ENCODE measurements around the gene PIK3CA. TPM values are rescaled to one million over a fixed set of nuclear protein-coding genes. Genes with fewer than 3 reads are reported as not detected.
"Not testable (repeated sequence)": the region's sequence is repeated elsewhere in the genome, so short reads cannot be mapped to it uniquely, and the experiment has no call there.

PIK3CA gene
- total RNA-seq, 1 donor: 30.2 TPM

DNA sequence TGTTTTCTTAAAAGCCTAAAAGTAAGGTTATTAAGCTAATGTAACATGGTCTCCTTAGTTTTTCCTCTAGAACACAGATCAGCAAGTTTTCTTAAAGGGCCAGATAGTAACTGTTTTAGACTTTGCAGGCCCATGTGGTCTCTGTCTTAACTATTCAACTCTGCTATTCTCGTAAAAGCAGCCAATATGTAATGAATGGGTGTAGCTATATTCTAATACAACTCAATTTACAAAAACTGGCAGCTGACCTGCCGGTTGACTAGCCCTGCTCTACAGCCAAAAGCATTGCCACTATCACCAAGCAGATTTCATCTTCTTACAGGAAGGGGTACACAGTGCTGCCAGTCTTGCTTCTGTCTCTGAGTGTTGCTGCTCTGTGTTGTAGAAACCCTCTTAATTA is 75.4 kb downstream of the PIK3CA start:
- no peak overlapping the region for H3K4me3 ChIP-seq (ENCODE audit: low read depth, low read length)
- TF ChIP-seq, protein P1, sequence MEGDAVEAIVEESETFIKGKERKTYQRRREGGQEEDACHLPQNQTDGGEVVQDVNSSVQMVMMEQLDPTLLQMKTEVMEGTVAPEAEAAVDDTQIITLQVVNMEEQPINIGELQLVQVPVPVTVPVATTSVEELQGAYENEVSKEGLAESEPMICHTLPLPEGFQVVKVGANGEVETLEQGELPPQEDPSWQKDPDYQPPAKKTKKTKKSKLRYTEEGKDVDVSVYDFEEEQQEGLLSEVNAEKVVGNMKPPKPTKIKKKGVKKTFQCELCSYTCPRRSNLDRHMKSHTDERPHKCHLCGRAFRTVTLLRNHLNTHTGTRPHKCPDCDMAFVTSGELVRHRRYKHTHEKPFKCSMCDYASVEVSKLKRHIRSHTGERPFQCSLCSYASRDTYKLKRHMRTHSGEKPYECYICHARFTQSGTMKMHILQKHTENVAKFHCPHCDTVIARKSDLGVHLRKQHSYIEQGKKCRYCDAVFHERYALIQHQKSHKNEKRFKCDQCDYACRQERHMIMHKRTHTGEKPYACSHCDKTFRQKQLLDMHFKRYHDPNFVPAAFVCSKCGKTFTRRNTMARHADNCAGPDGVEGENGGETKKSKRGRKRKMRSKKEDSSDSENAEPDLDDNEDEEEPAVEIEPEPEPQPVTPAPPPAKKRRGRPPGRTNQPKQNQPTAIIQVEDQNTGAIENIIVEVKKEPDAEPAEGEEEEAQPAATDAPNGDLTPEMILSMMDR (IDR thresholded peaks at IDR 0.05; ENCODE audit: insufficient read depth, low read depth, low read length): no peak
- no peak for DNase-seq (ENCODE audit: low read depth)

- H3K4me3 ChIP-seq (ENCODE audit: low read depth, low read length): no peak overlapping the region
- DNase-seq (ENCODE audit: low read depth): no peak
- TF ChIP-seq, protein P1 (IDR thresholded peaks at IDR 0.05; ENCODE audit: insufficient read depth, low read depth, low read length): no peak
Measured at GRCh38 chr3:179224584-179224983, 76.4 kb downstream of the PIK3CA start.

GRCh38 chr3:179227349-179227748 is 79.2 kb downstream of the PIK3CA start:
- no peak overlapping the region for H3K4me3 ChIP-seq (ENCODE audit: low read depth, low read length)
- TF ChIP-seq, protein P1 (IDR thresholded peaks at IDR 0.05; ENCODE audit: insufficient read depth, low read depth, low read length): no peak
- DNase-seq (ENCODE audit: low read depth): no peak

- DNase-seq (ENCODE audit: low read depth): no peak
- TF ChIP-seq, protein P1 (IDR thresholded peaks at IDR 0.05; ENCODE audit: insufficient read depth, low read depth, low read length): no peak
Measured at GRCh38 chr3:179229177-179229576, 81.0 kb downstream of the PIK3CA start.

GRCh38 chr3:179233043-179233442 is 84.9 kb downstream of the PIK3CA start:
- TF ChIP-seq, protein P1 (IDR thresholded peaks at IDR 0.05; ENCODE audit: insufficient read depth, low read depth, low read length): no peak
- no peak overlapping the region for H3K4me3 ChIP-seq (ENCODE audit: low read depth, low read length)
- no peak for DNase-seq (ENCODE audit: low read depth)

More at GRCh38 chr3:179229177-179229576, 81.0 kb downstream of the PIK3CA start:
- H3K4me3 ChIP-seq (ENCODE audit: low read depth, low read length): no peak overlapping the region

- no peak overlapping the region for H3K4me3 ChIP-seq (ENCODE audit: low read depth, low read length)
- peak; percentile 59 for DNase-seq (ENCODE audit: low read depth)
- TF ChIP-seq, protein P1 (IDR thresholded peaks at IDR 0.05; ENCODE audit: insufficient read depth, low read depth, low read length): no peak
Measured at GRCh38 chr3:179234199-179234598, 86.0 kb downstream of the PIK3CA start.

- DNase-seq (ENCODE audit: low read depth): no peak
- no peak overlapping the region for H3K4me3 ChIP-seq (ENCODE audit: low read depth, low read length)
- TF ChIP-seq, protein P1 (IDR thresholded peaks at IDR 0.05; ENCODE audit: insufficient read depth, low read depth, low read length): no peak
Measured at GRCh38 chr3:179236669-179237301, 88.6 kb downstream of the PIK3CA start.

GRCh38 chr3:179240299-179240698 is 92.1 kb downstream of the PIK3CA start:
- DNase-seq (ENCODE audit: low read depth); H3K4me3 ChIP-seq (ENCODE audit: low read depth, low read length): not testable (repeated sequence)

- H3K4me3 ChIP-seq (ENCODE audit: low read depth, low read length); DNase-seq (ENCODE audit: low read depth): not testable (repeated sequence)
Measured at GRCh38 chr3:179242859-179243258, 94.7 kb downstream of the PIK3CA start.
